Liver (tissue), 9 donors: ENCODE results near the gene ZNF513. TPM values are rescaled to one million over a fixed set of nuclear protein-coding genes. Genes with fewer than 3 reads are reported as not detected.

Experiments used
- DNase-seq: peaks from one replicate; pipeline ENCODE4 v3.0.0-alpha.2; 2017; ENCODE audit warnings: low spot score
- H3K27ac ChIP-seq, 2 donors: one replicate each; pipeline ENCODE4 v1.7.0; 2013; ENCODE audit warnings: inconsistent platforms in 2 of 2, low read length in 2 of 2, control low read depth in 1 of 2, low read depth in 1 of 2, mild to moderate bottlenecking in 1 of 2
- H3K27me3 ChIP-seq, 4 donors: one replicate each; pipeline versions ENCODE4 v1.6.1 to v1.7.0; 2013; ENCODE audit warnings: low read length in 3 of 4, inconsistent platforms in 1 of 4, mild to moderate bottlenecking in 1 of 4, moderate library complexity in 1 of 4; ENCODE audit not compliant: control insufficient read depth in 4 of 4, insufficient read depth in 4 of 4
- H3K36me3 ChIP-seq, 4 donors: one replicate each; pipeline versions ENCODE4 v1.6.1 to v1.7.0; 2013; ENCODE audit warnings: low read length in 3 of 4, mild to moderate bottlenecking in 3 of 4, low read depth in 1 of 4, moderate library complexity in 1 of 4; ENCODE audit not compliant: control insufficient read depth in 4 of 4, insufficient read depth in 3 of 4
- H3K4me1 ChIP-seq, 4 donors: one replicate each; pipeline versions ENCODE4 v1.6.1 to v1.7.0; 2013; ENCODE audit warnings: low read length in 3 of 4, mild to moderate bottlenecking in 3 of 4, moderate library complexity in 1 of 4; ENCODE audit not compliant: control insufficient read depth in 4 of 4, insufficient read depth in 4 of 4
- H3K4me3 ChIP-seq, 3 donors: one replicate each; pipeline versions ENCODE4 v1.6.1 to v1.7.0; 2013; ENCODE audit warnings: low read length in 3 of 3, control low read depth in 1 of 3, low read depth in 1 of 3, mild to moderate bottlenecking in 1 of 3
- H3K9ac ChIP-seq, 2 donors: one replicate each; pipeline ENCODE4 v1.7.0; 2013; ENCODE audit warnings: low read length in 2 of 2, mild to moderate bottlenecking in 2 of 2, moderate library complexity in 2 of 2, control low read depth in 1 of 2, low read depth in 1 of 2
- H3K9me3 ChIP-seq, 4 donors: one replicate each; pipeline versions ENCODE4 v1.6.1 to v1.7.0; 2013; ENCODE audit warnings: low read length in 3 of 4; ENCODE audit not compliant: control insufficient read depth in 4 of 4
- ATF3 ChIP-seq: IDR thresholded peaks from 2 replicates; pipeline ENCODE4 v1.6.1; 2016; ENCODE audit warnings: antibody characterized with exemption
- CTCF ChIP-seq: fragments of 150-350 bp; IDR thresholded peaks from 2 replicates; pipeline ENCODE4 v1.5.1; 2017; ENCODE audit warnings: improper control_type of control experiment, low read depth, low read length; ENCODE audit not compliant: missing input control
- EGR1 ChIP-seq, 2 donors: IDR thresholded peaks; 2 replicates each; pipeline ENCODE4 v1.6.1; 2016 to 2018; ENCODE audit warnings: antibody characterized with exemption in 2 of 2, low read depth in 2 of 2
- GABPA ChIP-seq, 2 donors: IDR thresholded peaks in 1 of 2; conservative IDR thresholded peaks in 1 of 2; 2 replicates each; pipeline ENCODE4 v1.6.1; 2016; ENCODE audit warnings: antibody characterized with exemption in 2 of 2, mild to moderate bottlenecking in 1 of 2, moderate library complexity in 1 of 2
- HNF4A ChIP-seq, 2 donors: conservative IDR thresholded peaks; 2 replicates each; pipeline ENCODE4 v1.6.1; 2016; ENCODE audit warnings: antibody characterized with exemption in 2 of 2, mild to moderate bottlenecking in 2 of 2
- JUND ChIP-seq, 2 donors: IDR thresholded peaks; 2 replicates each; pipeline ENCODE4 v1.6.1; 2016; ENCODE audit warnings: antibody characterized with exemption in 2 of 2
- MAX ChIP-seq: IDR thresholded peaks from 2 replicates; pipeline ENCODE4 v1.6.1; 2016; ENCODE audit warnings: antibody characterized with exemption
- NR2F2 ChIP-seq: IDR thresholded peaks from 2 replicates; pipeline ENCODE4 v1.6.1; 2016; ENCODE audit warnings: antibody characterized with exemption
- RAD21 ChIP-seq, 2 donors: IDR thresholded peaks; 2 replicates each; pipeline ENCODE4 v1.6.1; 2016; ENCODE audit warnings: antibody characterized with exemption in 2 of 2, mild to moderate bottlenecking in 2 of 2
- REST ChIP-seq: IDR thresholded peaks from 2 replicates; pipeline ENCODE4 v1.6.1; 2016; ENCODE audit warnings: antibody characterized with exemption, mild to moderate bottlenecking
- RXRA ChIP-seq, 2 donors: IDR thresholded peaks; 2 replicates each; pipeline ENCODE4 v1.6.1; 2017 to 2018; ENCODE audit warnings: antibody characterized with exemption in 2 of 2, mild to moderate bottlenecking in 1 of 2
- SP1 ChIP-seq: IDR thresholded peaks from 2 replicates; pipeline ENCODE4 v1.6.1; 2018; ENCODE audit warnings: antibody characterized with exemption, mild to moderate bottlenecking
- YY1 ChIP-seq: IDR thresholded peaks from 2 replicates; pipeline ENCODE4 v1.6.1; 2016; ENCODE audit warnings: antibody characterized with exemption, mild to moderate bottlenecking
- ZBTB33 ChIP-seq: IDR thresholded peaks from 2 replicates; pipeline ENCODE4 v1.6.1; 2016; ENCODE audit warnings: antibody characterized with exemption
- WGBS: extraction: QIAGEN DNeasy Blood & Tissue Kit; methylation state at CpG from one replicate; pipeline ENCODE4 v1.1.7; 2013; 5-methylcytosine and 5-hydroxymethylcytosine counted together
- polyA plus RNA-seq, 2 donors: library from polyadenylated mRNA; stranded (reverse) in 1 of 2; unstranded in 1 of 2; fragments of 200-250 nt in 1 of 2; fragments of >200 nt in 1 of 2; fragmentation: Nextera tagmentation in 1 of 2; extraction: Ambion mirVana in 1 of 2; gene quantifications; one replicate each; pipeline versions ENCODE4 v1.2.1 to v1.2.3, GENCODE V29; 2013 to 2015
- total RNA-seq, 2 donors: library from RNA; depleted of rRNA; stranded (reverse); fragments of >200 nt; gene quantifications; one replicate each; pipeline ENCODE4 v1.2.3, GENCODE V29; 2014
- donor health status: healthy.
- donor health status: healthy.
- donor health status: healthy.
- donor health status: healthy.
- donor health status: healthy.

Gene ZNF513
- total and polyA plus RNA-seq, 4 donors, result 2.9 to 11.2 (median 8.6) TPM

- H3K4me1 ChIP-seq, result peaks cover 5 to 15% (median 11%) of the 10 kb centered on the region in 4 donors
- no peak overlapping the region for H3K27ac ChIP-seq
- H3K27me3 ChIP-seq, result no peaks in the 10 kb centered on the region
- H3K4me3 ChIP-seq, result no peak overlapping the region
- DNase-seq, result no peak
- no peak overlapping the region for H3K9ac ChIP-seq
- H3K36me3 ChIP-seq, result peaks cover 0 to 2% (median 0%) of the 10 kb centered on the region in 4 donors
- no peaks in the 10 kb centered on the region for H3K9me3 ChIP-seq
- WGBS, result 94% methylated on average over 7 of the region's 7 CpGs
- no peak for TF ChIP-seq RAD21 (IDR thresholded peaks at IDR 0.05)
- TF ChIP-seq ZBTB33, result no peak
- no peak for TF ChIP-seq CTCF
Measured at GRCh38 chr2:27350106-27350693, 30.3 kb downstream of the ZNF513 start.

- H3K9ac ChIP-seq, result no peak overlapping the region
- 97% methylated on average over 2 of the region's 2 CpGs for WGBS
- H3K36me3 ChIP-seq, result peaks cover 2 to 6% (median 4%) of the 10 kb centered on the region in 4 donors
- peaks cover 0 to 3% (median 0%) of the 10 kb centered on the region in 4 donors for H3K4me1 ChIP-seq
- no peak overlapping the region for H3K4me3 ChIP-seq
- H3K27me3 ChIP-seq, result no peaks in the 10 kb centered on the region
- no peak overlapping the region for H3K27ac ChIP-seq
- no peak for DNase-seq
- no peaks in the 10 kb centered on the region for H3K9me3 ChIP-seq
- TF ChIP-seq CTCF (no peak), RXRA (IDR thresholded peaks at IDR 0.05) (no peak), NR2F2 (no peak), JUND (IDR thresholded peaks at IDR 0.05) (no peak), YY1 (no peak), REST (no peak), HNF4A (conservative IDR thresholded peaks at IDR 0.05) (no peak), SP1 (no peak), ZBTB33 (no peak), GABPA (IDR thresholded peaks at IDR 0.05 in 1 of 2, conservative IDR thresholded peaks at IDR 0.05 in 1 of 2) (no peak), MAX (no peak), EGR1 (IDR thresholded peaks at IDR 0.05; ENCODE audit: low read depth in 2 of 2) (no peak), ATF3 (no peak)
Measured at GRCh38 chr2:27347641-27348040, 32.9 kb downstream of the ZNF513 start.
